ENCODE results near the gene TSGA10IP.

DNA sequence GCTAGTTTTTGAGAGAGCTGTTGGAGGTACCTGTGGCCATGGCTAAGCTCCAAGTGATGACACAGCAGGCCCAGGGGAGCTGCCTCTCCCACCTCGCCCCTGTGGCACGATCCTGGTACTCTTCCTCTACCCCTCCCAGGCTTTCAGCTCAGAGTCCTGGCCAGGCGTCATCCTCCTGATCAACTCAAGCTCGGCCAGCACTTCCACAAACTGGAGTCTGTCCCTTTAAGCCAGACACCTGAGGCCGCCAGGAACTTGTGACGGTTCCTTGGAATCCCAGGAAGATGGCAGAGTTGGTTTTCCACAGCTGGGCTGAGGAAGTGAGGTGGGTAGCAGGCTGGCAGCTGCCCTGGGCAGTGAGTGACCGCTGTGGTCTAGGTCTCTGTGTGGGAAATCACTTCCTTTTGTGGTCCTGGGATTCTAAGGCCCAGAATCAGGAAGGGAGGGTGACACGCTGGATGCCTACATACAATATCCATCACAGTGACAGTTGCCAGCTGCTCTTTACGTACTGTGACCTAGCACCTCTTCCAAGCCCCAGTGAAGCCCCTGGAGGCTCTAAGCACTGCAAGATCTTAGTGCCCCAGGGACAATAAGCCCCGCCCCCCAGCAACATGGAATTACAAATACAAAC, 63.3 kb downstream of the TSGA10IP start:
- TF ChIP-seq, protein P1, sequence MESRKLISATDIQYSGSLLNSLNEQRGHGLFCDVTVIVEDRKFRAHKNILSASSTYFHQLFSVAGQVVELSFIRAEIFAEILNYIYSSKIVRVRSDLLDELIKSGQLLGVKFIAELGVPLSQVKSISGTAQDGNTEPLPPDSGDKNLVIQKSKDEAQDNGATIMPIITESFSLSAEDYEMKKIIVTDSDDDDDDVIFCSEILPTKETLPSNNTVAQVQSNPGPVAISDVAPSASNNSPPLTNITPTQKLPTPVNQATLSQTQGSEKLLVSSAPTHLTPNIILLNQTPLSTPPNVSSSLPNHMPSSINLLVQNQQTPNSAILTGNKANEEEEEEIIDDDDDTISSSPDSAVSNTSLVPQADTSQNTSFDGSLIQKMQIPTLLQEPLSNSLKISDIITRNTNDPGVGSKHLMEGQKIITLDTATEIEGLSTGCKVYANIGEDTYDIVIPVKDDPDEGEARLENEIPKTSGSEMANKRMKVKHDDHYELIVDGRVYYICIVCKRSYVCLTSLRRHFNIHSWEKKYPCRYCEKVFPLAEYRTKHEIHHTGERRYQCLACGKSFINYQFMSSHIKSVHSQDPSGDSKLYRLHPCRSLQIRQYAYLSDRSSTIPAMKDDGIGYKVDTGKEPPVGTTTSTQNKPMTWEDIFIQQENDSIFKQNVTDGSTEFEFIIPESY (IDR thresholded peaks at IDR 0.05; ENCODE audit: extremely low read depth, insufficient replicate concordance, low read length), result no peak
- TF ChIP-seq, protein P2, sequence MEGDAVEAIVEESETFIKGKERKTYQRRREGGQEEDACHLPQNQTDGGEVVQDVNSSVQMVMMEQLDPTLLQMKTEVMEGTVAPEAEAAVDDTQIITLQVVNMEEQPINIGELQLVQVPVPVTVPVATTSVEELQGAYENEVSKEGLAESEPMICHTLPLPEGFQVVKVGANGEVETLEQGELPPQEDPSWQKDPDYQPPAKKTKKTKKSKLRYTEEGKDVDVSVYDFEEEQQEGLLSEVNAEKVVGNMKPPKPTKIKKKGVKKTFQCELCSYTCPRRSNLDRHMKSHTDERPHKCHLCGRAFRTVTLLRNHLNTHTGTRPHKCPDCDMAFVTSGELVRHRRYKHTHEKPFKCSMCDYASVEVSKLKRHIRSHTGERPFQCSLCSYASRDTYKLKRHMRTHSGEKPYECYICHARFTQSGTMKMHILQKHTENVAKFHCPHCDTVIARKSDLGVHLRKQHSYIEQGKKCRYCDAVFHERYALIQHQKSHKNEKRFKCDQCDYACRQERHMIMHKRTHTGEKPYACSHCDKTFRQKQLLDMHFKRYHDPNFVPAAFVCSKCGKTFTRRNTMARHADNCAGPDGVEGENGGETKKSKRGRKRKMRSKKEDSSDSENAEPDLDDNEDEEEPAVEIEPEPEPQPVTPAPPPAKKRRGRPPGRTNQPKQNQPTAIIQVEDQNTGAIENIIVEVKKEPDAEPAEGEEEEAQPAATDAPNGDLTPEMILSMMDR (IDR thresholded peaks at IDR 0.05 in 2 of 3, conservative IDR thresholded peaks at IDR 0.05 in 1 of 3; ENCODE audit: borderline replicate concordance in 1 of 3, insufficient read depth in 1 of 3, low read depth in 2 of 3, low read length in 2 of 3), result no peak
- no peak for TF ChIP-seq REST (IDR thresholded peaks at IDR 0.05; ENCODE audit: low read depth)
- TF ChIP-seq POLR2A (IDR thresholded peaks at IDR 0.05; ENCODE audit: borderline replicate concordance, extremely low read depth, insufficient read depth, insufficient read length), result no peak
- no peak for TF ChIP-seq SP1 (IDR thresholded peaks at IDR 0.05; ENCODE audit: low read depth)
- TF ChIP-seq, protein P3, sequence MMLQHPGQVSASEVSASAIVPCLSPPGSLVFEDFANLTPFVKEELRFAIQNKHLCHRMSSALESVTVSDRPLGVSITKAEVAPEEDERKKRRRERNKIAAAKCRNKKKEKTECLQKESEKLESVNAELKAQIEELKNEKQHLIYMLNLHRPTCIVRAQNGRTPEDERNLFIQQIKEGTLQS (IDR thresholded peaks at IDR 0.05), result no peak
- TF ChIP-seq CEBPB (IDR thresholded peaks at IDR 0.05; ENCODE audit: low read depth), result no peak
- TF ChIP-seq EZH2 (IDR thresholded peaks at IDR 0.05), result no peak
- TF ChIP-seq, protein P4, sequence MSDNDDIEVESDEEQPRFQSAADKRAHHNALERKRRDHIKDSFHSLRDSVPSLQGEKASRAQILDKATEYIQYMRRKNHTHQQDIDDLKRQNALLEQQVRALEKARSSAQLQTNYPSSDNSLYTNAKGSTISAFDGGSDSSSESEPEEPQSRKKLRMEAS (IDR thresholded peaks at IDR 0.05), result no peak
- TF ChIP-seq RAD21 (IDR thresholded peaks at IDR 0.05; ENCODE audit: low read depth), result no peak
- TF ChIP-seq SIN3A (IDR thresholded peaks at IDR 0.05; ENCODE audit: low read depth), result no peak
- no peak for TF ChIP-seq YY1 (IDR thresholded peaks at IDR 0.05; ENCODE audit: extremely low read depth, insufficient replicate concordance, low read depth, low read length)
- no peak for TF ChIP-seq ZFX (IDR thresholded peaks at IDR 0.05)
